NCI-H1694 (cell line): ENCODE data around the gene EGR4.

Experiments used
- DNase-seq: peaks from one replicate; lab custom pipeline; 2025; lab: John Stamatoyannopoulos, UW

Gene EGR4

GRCh38 chr2:73293534-73294171 lies at the start of gene EGR4:
Gene EGR4, minus strand, starts transcription at chr2:73293548. Its CDS starts 231 bp downstream, at chr2:73293317.
- DNase-seq, result peak; percentile 48

- no peak for DNase-seq
Observed at GRCh38 chr2:73341039-73341438, 47.7 kb upstream of the EGR4 start.

GRCh38 chr2:73339201-73339600 lies 45.9 kb upstream of the EGR4 start:
- DNase-seq, result no peak

- no peak for DNase-seq
Observed at GRCh38 chr2:73337828-73338227, 44.5 kb upstream of the EGR4 start.

GRCh38 chr2:73334620-73335019 lies 41.3 kb upstream of the EGR4 start:
- no peak for DNase-seq

- no peak for DNase-seq
Observed at GRCh38 chr2:73334045-73334444, 40.7 kb upstream of the EGR4 start.

GRCh38 chr2:73333564-73333963 lies 40.2 kb upstream of the EGR4 start:
- DNase-seq, result no peak

- no peak for DNase-seq
Observed at GRCh38 chr2:73324126-73324725, 30.9 kb upstream of the EGR4 start.

- no peak for DNase-seq
Observed at GRCh38 chr2:73323551-73323950, 30.2 kb upstream of the EGR4 start.

GRCh38 chr2:73314441-73314840 lies 21.1 kb upstream of the EGR4 start:
- no peak for DNase-seq

- DNase-seq, result no peak
Observed at GRCh38 chr2:73307720-73308119, 14.4 kb upstream of the EGR4 start.

GRCh38 chr2:73301636-73302035 lies 8.3 kb upstream of the EGR4 start:
- DNase-seq, result no peak

GRCh38 chr2:73300926-73301325 lies 7.6 kb upstream of the EGR4 start:
- no peak for DNase-seq

GRCh38 chr2:73297586-73297985 lies 4.2 kb upstream of the EGR4 start:
- DNase-seq, result no peak

- peak; percentile 25 for DNase-seq
Observed at GRCh38 chr2:73297151-73297559, 3.8 kb upstream of the EGR4 start.

GRCh38 chr2:73295751-73296400 lies 2.5 kb upstream of the EGR4 start:
- DNase-seq, result no peak

- no peak for DNase-seq
Observed at GRCh38 chr2:73294239-73294638, 891 bp upstream of the EGR4 start.

GRCh38 chr2:73292906-73293533 lies 328 bp downstream of the EGR4 start:
- DNase-seq, result no peak

- no peak for DNase-seq
Observed at GRCh38 chr2:73292316-73292905, 937 bp downstream of the EGR4 start.

- no peak for DNase-seq
Observed at GRCh38 chr2:73291461-73292315, 1.7 kb downstream of the EGR4 start.

GRCh38 chr2:73291093-73291460 lies 2.3 kb downstream of the EGR4 start:
- no peak for DNase-seq
